H9 (cell line): ENCODE data around the gene TMEM92. TPM values are rescaled to one million over a fixed set of nuclear protein-coding genes. Genes with fewer than 3 reads are reported as not detected.

Experiments
- DNase-seq: peaks from one replicate; pipeline ENCODE4 v3.0.0-alpha.2; 2017
- H2AFZ ChIP-seq: one replicate; pipeline ENCODE4 v1.6.1; 2013; ENCODE audit warnings: mild to moderate bottlenecking, low read length, control low read depth, moderate library complexity
- H2AK5ac ChIP-seq: 2 replicates; pipeline ENCODE4 v1.6.1; 2013; ENCODE audit warnings: low read length, control low read depth, mixed read lengths; ENCODE audit not compliant: insufficient read length
- H2BK120ac ChIP-seq: one replicate; pipeline ENCODE4 v1.6.1; 2013; ENCODE audit warnings: low read depth, mild to moderate bottlenecking, low read length, control low read depth, inconsistent platforms; ENCODE audit not compliant: poor library complexity, severe bottlenecking
- H2BK12ac ChIP-seq: 2 replicates; pipeline ENCODE4 v1.6.1; 2013; ENCODE audit warnings: low read length, control low read depth, mixed read lengths, low read depth; ENCODE audit not compliant: insufficient read length
- H2BK15ac ChIP-seq: 2 replicates; pipeline ENCODE4 v1.6.1; 2013; ENCODE audit warnings: low read depth, low read length, control low read depth
- H2BK20ac ChIP-seq: one replicate; pipeline ENCODE4 v1.6.1; 2013; ENCODE audit warnings: low read depth, mild to moderate bottlenecking, low read length, control low read depth, inconsistent platforms; ENCODE audit not compliant: poor library complexity, severe bottlenecking
- H2BK5ac ChIP-seq: 2 replicates; pipeline ENCODE4 v1.6.1; 2013; ENCODE audit warnings: low read length, control low read depth, mixed read lengths; ENCODE audit not compliant: insufficient read length
- H3K14ac ChIP-seq: 2 replicates; pipeline ENCODE4 v1.6.1; 2013; ENCODE audit warnings: low read length, control low read depth; ENCODE audit not compliant: insufficient read depth
- H3K18ac ChIP-seq: 2 replicates; pipeline ENCODE4 v1.6.1; 2013; ENCODE audit warnings: low read depth, mild to moderate bottlenecking, mixed read lengths, low read length, control low read depth; ENCODE audit not compliant: insufficient read length
- H3K23ac ChIP-seq: 2 replicates; pipeline ENCODE4 v1.6.1; 2013; ENCODE audit warnings: low read length, control low read depth, mixed read lengths, low read depth; ENCODE audit not compliant: insufficient read length
- H3K23me2 ChIP-seq: 2 replicates; pipeline ENCODE4 v1.6.1; 2013; ENCODE audit warnings: low read depth, mild to moderate bottlenecking, mixed read lengths, low read length, control low read depth; ENCODE audit not compliant: insufficient read length, poor library complexity, severe bottlenecking
- H3K27ac ChIP-seq: 2 replicates; pipeline ENCODE4 v1.5.1; 2013; ENCODE audit warnings: low read length, control low read depth, mixed read lengths, low read depth; ENCODE audit not compliant: insufficient read length
- H3K27me3 ChIP-seq: 2 replicates; pipeline ENCODE4 v1.6.1; 2013; ENCODE audit warnings: low read length, control low read depth, inconsistent platforms; ENCODE audit not compliant: insufficient read depth
- H3K4ac ChIP-seq: 2 replicates; pipeline ENCODE4 v1.6.1; 2013; ENCODE audit warnings: low read depth, mild to moderate bottlenecking, control low read depth, inconsistent platforms, low read length, moderate library complexity
- H3K4me1 ChIP-seq: 2 replicates; pipeline ENCODE4 v1.6.1; 2013; ENCODE audit warnings: low read length, control low read depth, inconsistent platforms; ENCODE audit not compliant: insufficient read depth
- H3K4me2 ChIP-seq: 2 replicates; pipeline ENCODE4 v1.6.1; 2013; ENCODE audit warnings: low read length, control low read depth, mixed read lengths; ENCODE audit not compliant: insufficient read length, insufficient read depth
- H3K56ac ChIP-seq: 2 replicates; pipeline ENCODE4 v1.6.1; 2013; ENCODE audit warnings: low read depth, mild to moderate bottlenecking, mixed read lengths, low read length, control low read depth; ENCODE audit not compliant: insufficient read length
- H3K79me1 ChIP-seq: 2 replicates; pipeline ENCODE4 v1.6.1; 2013; ENCODE audit warnings: low read depth, mild to moderate bottlenecking, moderate library complexity, low read length, control low read depth, inconsistent platforms; ENCODE audit not compliant: insufficient read depth, poor library complexity, severe bottlenecking
- H3K79me2 ChIP-seq: 2 replicates; pipeline ENCODE4 v1.6.1; 2013; ENCODE audit warnings: low read length, control low read depth, inconsistent platforms; ENCODE audit not compliant: insufficient read depth
- H3K9ac ChIP-seq: 2 replicates; pipeline ENCODE4 v1.6.1; 2013; ENCODE audit warnings: low read length, control low read depth, mixed read lengths; ENCODE audit not compliant: insufficient read length; ENCODE audit errors: extremely low read depth
- H3K9me3 ChIP-seq: one replicate; pipeline ENCODE4 v1.6.1; 2013; ENCODE audit warnings: low read depth, low read length, inconsistent platforms; ENCODE audit not compliant: control insufficient read depth
- H3T11ph ChIP-seq: one replicate; pipeline ENCODE4 v1.6.1; 2013; ENCODE audit warnings: mild to moderate bottlenecking, low read length, control low read depth, inconsistent platforms
- H4K20me1 ChIP-seq: one replicate; pipeline ENCODE4 v1.6.1; 2013; ENCODE audit not compliant: control insufficient read depth, insufficient read length, insufficient read depth
- H4K5ac ChIP-seq: 2 replicates; pipeline ENCODE4 v1.6.1; 2013; ENCODE audit warnings: low read depth, mild to moderate bottlenecking, mixed read lengths, low read length, control low read depth; ENCODE audit not compliant: insufficient read length
- H4K8ac ChIP-seq: replicated peaks from 2 replicates; pipeline ENCODE4 v1.6.1; 2013; ENCODE audit warnings: low read length, control low read depth, mixed read lengths, low read depth; ENCODE audit not compliant: insufficient read length
- H4K91ac ChIP-seq: 2 replicates; pipeline ENCODE4 v1.6.1; 2013; ENCODE audit warnings: low read depth, mild to moderate bottlenecking, moderate library complexity, mixed read lengths, low read length, control low read depth; ENCODE audit not compliant: insufficient read length
- H3K27ac Mint-ChIP-seq, 3 experiments: 2 replicates in 2 of 3; 3 replicates in 1 of 3; pipeline ENCODE4 v1.8.0; 2020 to 2021; ENCODE audit warnings: mixed read lengths in 3 of 3, mild to moderate bottlenecking in 1 of 3, moderate library complexity in 1 of 3
- H3K27me3 Mint-ChIP-seq: 2 replicates; pipeline ENCODE4 v1.8.0; 2021; ENCODE audit warnings: low read depth, mild to moderate bottlenecking, moderate library complexity, mixed read lengths
- H3K36me3 Mint-ChIP-seq, 3 experiments: 2 replicates in 2 of 3; 3 replicates in 1 of 3; pipeline ENCODE4 v1.8.0; 2020 to 2021; ENCODE audit warnings: low read depth in 3 of 3, mixed read lengths in 3 of 3; ENCODE audit not compliant: insufficient read depth in 1 of 3
- H3K4me1 Mint-ChIP-seq, 2 experiments: 2 replicates each; pipeline ENCODE4 v1.8.0; 2020; ENCODE audit warnings: mixed read lengths in 2 of 2
- H3K4me3 Mint-ChIP-seq, 2 experiments: 2 replicates in 1 of 2; 3 replicates in 1 of 2; pipeline ENCODE4 v1.8.0; 2020 to 2021; ENCODE audit warnings: mild to moderate bottlenecking in 2 of 2, mixed read lengths in 2 of 2, moderate library complexity in 1 of 2
- H3K9me3 Mint-ChIP-seq, 2 experiments: 2 replicates in 1 of 2; 3 replicates in 1 of 2; pipeline ENCODE4 v1.8.0; 2020; ENCODE audit warnings: mild to moderate bottlenecking in 2 of 2, mixed read lengths in 2 of 2, moderate library complexity in 1 of 2
- WGBS: extraction: QIAGEN DNeasy Blood & Tissue Kit; methylation state at CpG from one replicate; pipeline ENCODE4 v1.1.7; 2013; ENCODE audit warnings: missing lambda C conversion rate, low lambda C conversion rate, mixed read lengths; ENCODE audit not compliant: insufficient read length; ENCODE audit errors: extremely low coverage; 5-methylcytosine and 5-hydroxymethylcytosine counted together
- total RNA-seq: library from RNA; stranded (reverse); gene quantifications from 2 replicates; pipeline ENCODE4 v1.2.1, GENCODE V29; 2021
- TF ChIP-seq, protein P1 (sequence below): fragments of 200-600 bp; sonication (generic); conservative IDR thresholded peaks from 3 replicates; pipeline ENCODE4 v1.8.0; 2021; ENCODE audit warnings: antibody characterized with exemption, mild to moderate bottlenecking

The TMEM92 gene
- total RNA-seq, 1 experiment from 2014 or later, result 10.9 TPM

DNA sequence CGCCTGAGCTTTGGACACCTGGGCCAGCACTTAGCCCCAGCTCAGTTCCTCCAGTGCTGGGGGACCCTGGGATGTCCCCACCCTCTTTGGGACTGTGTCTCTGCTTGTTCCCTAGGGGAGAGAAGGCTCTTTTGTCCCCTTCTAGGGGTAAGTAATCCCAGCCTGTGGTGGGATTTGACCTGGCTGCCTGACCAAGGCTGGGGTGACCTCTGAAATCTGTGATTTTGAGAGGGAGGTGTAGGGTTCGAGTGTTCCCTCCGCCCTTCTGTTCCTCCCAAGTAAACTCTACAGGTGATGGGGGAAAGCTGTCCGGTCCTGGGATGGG, 593 bp downstream of the TMEM92 start:
- Histone ChIP-seq H4K5ac (no peak overlapping the region), H2BK15ac (no peak overlapping the region), H3K23ac (no peak overlapping the region), H3K4ac (no peak overlapping the region), H3K79me2 (no peaks in the 10 kb centered on the region), H4K8ac (no peak overlapping the region), H3K18ac (no peak overlapping the region), H2AFZ (no peak overlapping the region), H2AK5ac (no peak overlapping the region), H3K23me2 (peaks cover 10% of the 10 kb centered on the region), H2BK120ac (no peak overlapping the region), H2BK12ac (no peak overlapping the region), H3T11ph (no peak overlapping the region), H3K4me2 (peak overlapping the region; percentile 64), H3K9me3 (no peaks in the 10 kb centered on the region), H2BK20ac (no peak overlapping the region), H3K27me3 (peaks cover 4% of the 10 kb centered on the region; the same call in 1 of the 2 replicates), H3K27ac (no peak overlapping the region), H4K20me1 (no peaks in the 10 kb centered on the region), H2BK5ac (no peak overlapping the region), H3K56ac (no peak overlapping the region), H3K14ac (no peak overlapping the region), H3K9ac (no peak overlapping the region), H3K79me1 (no peaks in the 10 kb centered on the region), H3K4me1 (peaks cover 18% of the 10 kb centered on the region; the same call in 1 of the 2 replicates), H4K91ac (no peak overlapping the region)
- no CpG with 5 or more reads among the region's 4 CpGs for WGBS
- TF ChIP-seq, protein P1, sequence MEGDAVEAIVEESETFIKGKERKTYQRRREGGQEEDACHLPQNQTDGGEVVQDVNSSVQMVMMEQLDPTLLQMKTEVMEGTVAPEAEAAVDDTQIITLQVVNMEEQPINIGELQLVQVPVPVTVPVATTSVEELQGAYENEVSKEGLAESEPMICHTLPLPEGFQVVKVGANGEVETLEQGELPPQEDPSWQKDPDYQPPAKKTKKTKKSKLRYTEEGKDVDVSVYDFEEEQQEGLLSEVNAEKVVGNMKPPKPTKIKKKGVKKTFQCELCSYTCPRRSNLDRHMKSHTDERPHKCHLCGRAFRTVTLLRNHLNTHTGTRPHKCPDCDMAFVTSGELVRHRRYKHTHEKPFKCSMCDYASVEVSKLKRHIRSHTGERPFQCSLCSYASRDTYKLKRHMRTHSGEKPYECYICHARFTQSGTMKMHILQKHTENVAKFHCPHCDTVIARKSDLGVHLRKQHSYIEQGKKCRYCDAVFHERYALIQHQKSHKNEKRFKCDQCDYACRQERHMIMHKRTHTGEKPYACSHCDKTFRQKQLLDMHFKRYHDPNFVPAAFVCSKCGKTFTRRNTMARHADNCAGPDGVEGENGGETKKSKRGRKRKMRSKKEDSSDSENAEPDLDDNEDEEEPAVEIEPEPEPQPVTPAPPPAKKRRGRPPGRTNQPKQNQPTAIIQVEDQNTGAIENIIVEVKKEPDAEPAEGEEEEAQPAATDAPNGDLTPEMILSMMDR, result no peak
- H3K4me3 Mint-ChIP-seq, result peak overlapping the region; percentile 66 to 84
- H3K36me3 Mint-ChIP-seq, result peaks cover 4 to 8% (median 5%) of the 10 kb centered on the region in 3 experiments; a peak in 5 of 7 replicates
- no peaks in the 10 kb centered on the region; a peak in 2 of 5 replicates for H3K9me3 Mint-ChIP-seq
- H3K4me1 Mint-ChIP-seq, result peaks cover 50 to 54% of the 10 kb centered on the region in 2 experiments
- H3K27me3 Mint-ChIP-seq, result peaks cover 8% of the 10 kb centered on the region
- peak overlapping the region; percentile 29 to 88 (median 87); a peak in 3 of 7 replicates for H3K27ac Mint-ChIP-seq
- no peak for DNase-seq
